GM12878 (cell line): ENCODE results near the gene SDHC. TPM values are rescaled to one million over a fixed set of nuclear protein-coding genes. Genes with fewer than 3 reads are reported as not detected.
A peak's percentile ranks its signal among the peaks of the same experiment; 100 is the strongest.

Source experiments
- ATAC-seq: fragments of 200-7000 bp; cut with Tn5 transposase; 3 replicates; pipeline ENCODE4 v1.9.1; 2020; ENCODE audit warnings: mild to moderate bottlenecking, moderate library complexity
- BruUV-seq: library from RNA; stranded (reverse); fragments of 400-500 nt; replicated peaks from 2 replicates; lab custom pipeline; 2021; lab: Mats Ljungman, UMichigan
- CTCF ChIA-PET: fragments of 300-600 bp; sonication (Branson Sonifier 250); formaldehyde crosslinking; extraction: SDS; loops from one replicate; lab custom pipeline; 2021; ENCODE audit warnings: inconsistent platforms; lab: Yijun Ruan, JAX
- POLR2A ChIA-PET: fragments of 350-600 bp; formaldehyde crosslinking; extraction: SDS; loops from one replicate; lab custom pipeline; 2021; ENCODE audit warnings: inconsistent platforms; lab: Charles Lee
- RAD21 ChIA-PET: fragments of 300-600 bp; sonication (Branson Sonifier 250); formaldehyde crosslinking; loops from one replicate; lab custom pipeline; 2023; ENCODE audit warnings: antibody characterized with exemption; ENCODE audit not compliant: unreplicated experiment; lab: Charles Lee
- SMC1A ChIA-PET: fragments of 300-600 bp; sonication (Branson Sonifier 250); formaldehyde crosslinking; loops from one replicate; lab custom pipeline; 2023; ENCODE audit not compliant: unreplicated experiment, uncharacterized antibody; lab: Charles Lee
- DNase-seq: peaks from one replicate; pipeline ENCODE4 v3.0.0-alpha.2; 2011; ENCODE audit warnings: low read depth, low spot score
- FAIRE-seq: peaks from 3 replicates; lab custom pipeline; 2011; peaks lifted over from hg19 to GRCh38; lab: Jason Lieb, UNC
- H2AFZ ChIP-seq: 2 replicates; pipeline ENCODE4 v1.6.0; 2011; ENCODE audit warnings: low read depth, low read length, control low read depth; ENCODE audit not compliant: control insufficient read depth
- H3K27ac ChIP-seq: 2 replicates; pipeline ENCODE4 v1.5.1; 2011; ENCODE audit warnings: control low read depth; ENCODE audit not compliant: control insufficient read depth, insufficient read depth
- H3K27me3 ChIP-seq, 2 experiments: replicated peaks in 1 of 2; 2 replicates each; pipeline versions ENCODE4 v1.6.0 to v1.6.1; 2011; ENCODE audit warnings: low read length in 1 of 2; ENCODE audit not compliant: control insufficient read depth in 2 of 2, insufficient read depth in 2 of 2
- H3K36me3 ChIP-seq, 2 experiments: 2 replicates each; pipeline ENCODE4 v1.5.1; 2011; ENCODE audit warnings: low read length in 1 of 2; ENCODE audit not compliant: control insufficient read depth in 2 of 2, insufficient read depth in 2 of 2
- H3K4me1 ChIP-seq: 2 replicates; pipeline ENCODE4 v1.6.1; 2011; ENCODE audit warnings: mild to moderate bottlenecking, low read length, moderate library complexity, mixed read lengths; ENCODE audit not compliant: control insufficient read depth, insufficient read depth
- H3K4me2 ChIP-seq: 2 replicates; pipeline ENCODE4 v1.6.0; 2011; ENCODE audit warnings: control low read depth; ENCODE audit not compliant: control insufficient read depth, insufficient read depth
- H3K4me3 ChIP-seq: fragments of 200-600 bp; sonication (generic); 2 replicates; pipeline ENCODE4 v1.5.1; 2016
- H3K79me2 ChIP-seq: 2 replicates; pipeline ENCODE4 v1.6.0; 2011; ENCODE audit warnings: low read length; ENCODE audit not compliant: control insufficient read depth, insufficient read depth
- H3K9ac ChIP-seq: 2 replicates; pipeline ENCODE4 v1.8.0; 2011; ENCODE audit warnings: low read length, control low read depth, mixed read lengths; ENCODE audit not compliant: control insufficient read depth, insufficient read depth
- H3K9me3 ChIP-seq: replicated peaks from 3 replicates; pipeline ENCODE4 v1.5.1; 2011; ENCODE audit warnings: mild to moderate bottlenecking, low read length; ENCODE audit not compliant: control insufficient read depth, insufficient read depth
- H4K20me1 ChIP-seq: 2 replicates; pipeline ENCODE4 v1.6.0; 2011; ENCODE audit not compliant: control insufficient read depth, insufficient read depth
- BACH1 ChIP-seq: fragments of 450-650 bp; IDR thresholded peaks from 2 replicates; pipeline ENCODE4 v1.6.1; 2017; ENCODE audit warnings: mild to moderate bottlenecking, borderline replicate concordance
- BCL11A ChIP-seq: IDR thresholded peaks from 2 replicates; pipeline ENCODE4 v1.6.1; 2011; ENCODE audit warnings: low read depth, low read length
- BRCA1 ChIP-seq: IDR thresholded peaks from 2 replicates; pipeline ENCODE4 v1.6.1; 2011; ENCODE audit warnings: low read depth, low read length, improper control_type of control experiment
- CBFB ChIP-seq: IDR thresholded peaks from 2 replicates; pipeline ENCODE4 v1.6.1; 2016; ENCODE audit warnings: antibody characterized with exemption, low read depth
- CREB1 ChIP-seq: IDR thresholded peaks from 2 replicates; pipeline ENCODE4 v1.6.1; 2012; ENCODE audit warnings: low read depth, mild to moderate bottlenecking, inconsistent platforms
- CREM ChIP-seq: IDR thresholded peaks from 2 replicates; pipeline ENCODE4 v1.6.1; 2014; ENCODE audit warnings: antibody characterized with exemption, low read depth
- EED ChIP-seq: sonication (generic); IDR thresholded peaks from 2 replicates; pipeline ENCODE4 v1.6.1; 2016; ENCODE audit warnings: antibody characterized with exemption, low read depth
- IKZF1 ChIP-seq: fragments of 450-650 bp; conservative IDR thresholded peaks from 2 replicates; pipeline ENCODE4 v1.6.1; 2017; ENCODE audit warnings: antibody characterized with exemption, mild to moderate bottlenecking
- IKZF2 ChIP-seq, 2 experiments: fragments of 450-650 bp; IDR thresholded peaks; 2 replicates each; pipeline ENCODE4 v1.6.1; 2017; ENCODE audit warnings: mild to moderate bottlenecking in 2 of 2, moderate library complexity in 2 of 2
- LARP7 ChIP-seq: fragments of 450-650 bp; IDR thresholded peaks from 2 replicates; pipeline ENCODE4 v1.6.1; 2017; ENCODE audit warnings: mild to moderate bottlenecking
- MEF2B ChIP-seq: fragments of 450-650 bp; IDR thresholded peaks from 2 replicates; pipeline ENCODE4 v1.6.1; 2018; ENCODE audit warnings: mild to moderate bottlenecking, moderate library complexity; ENCODE audit not compliant: partially characterized antibody, poor library complexity, severe bottlenecking
- MTA2 ChIP-seq: fragments of 450-650 bp; IDR thresholded peaks from 2 replicates; pipeline ENCODE4 v1.6.1; 2016; ENCODE audit warnings: low read depth, mild to moderate bottlenecking, moderate library complexity
- NR2C1 ChIP-seq: fragments of 450-650 bp; IDR thresholded peaks from 2 replicates; pipeline ENCODE4 v1.6.1; 2017; ENCODE audit warnings: antibody characterized with exemption, mild to moderate bottlenecking, moderate library complexity
- NR2F1 ChIP-seq: fragments of 450-650 bp; conservative IDR thresholded peaks from 2 replicates; pipeline ENCODE4 v1.6.1; 2017; ENCODE audit warnings: mild to moderate bottlenecking
- SPI1 ChIP-seq: IDR thresholded peaks from 2 replicates; pipeline ENCODE4 v1.6.1; 2011; ENCODE audit warnings: low read depth, mild to moderate bottlenecking, low read length, moderate library complexity, borderline replicate concordance; ENCODE audit not compliant: insufficient read depth
- TARDBP ChIP-seq: IDR thresholded peaks from 2 replicates; pipeline ENCODE4 v1.6.1; 2016; ENCODE audit warnings: borderline replicate concordance
- WGBS: methylation state at CpG from one replicate; pipeline ENCODE4 v1.1.6; 2016; ENCODE audit warnings: low lambda C conversion rate; ENCODE audit not compliant: insufficient replicate concordance, insufficient coverage; ENCODE audit errors: missing lambda C conversion rate; 5-methylcytosine and 5-hydroxymethylcytosine counted together
- in situ Hi-C: fragments of 300-500 bp; cut with MboI; formaldehyde crosslinking; loops from 9 replicates; pipeline ENCODE4 v1.14.3; 2018; ENCODE audit warnings: mixed read lengths
- intact Hi-C: fragments of 100-400 bp; cut with micrococcal nuclease; formaldehyde crosslinking; loops from one replicate; pipeline ENCODE4 v1.14.2; 2022; ENCODE audit not compliant: unreplicated experiment
- polyA plus RNA-seq, 11 experiments: library from polyadenylated mRNA; depleted of rRNA in 4 of 11; unstranded in 6 of 11; stranded (reverse) in 5 of 11; fragments of >200 nt; fragmentation: Nextera tagmentation in 4 of 11; fragmentation: Illumina TruSeq in 1 of 11; extraction: Ambion mirVana in 4 of 11; extraction: Trizol in 1 of 11; gene quantifications; 1 replicate in 1 of 11; 2 replicates in 10 of 11; pipeline versions ENCODE4 v1.2.1 to v1.2.3, GENCODE V29; 2011 to 2016; ENCODE audit warnings: inconsistent platforms in 2 of 11, missing spikeins in 2 of 11, low read depth in 1 of 11
- total RNA-seq, 4 experiments: library from RNA; depleted of rRNA in 3 of 4; stranded (reverse); fragments of >200 nt in 3 of 4; fragmentation: Illumina TruSeq in 1 of 4; extraction: Trizol in 1 of 4; gene quantifications; 2 replicates each; pipeline versions ENCODE4 v1.2.1 to v1.2.3, GENCODE V29; 2013 to 2021
- TF ChIP-seq, protein P1 (sequence below), 3 experiments: IDR thresholded peaks in 2 of 3; conservative IDR thresholded peaks in 1 of 3; 2 replicates each; pipeline ENCODE4 v1.5.1; 2011; ENCODE audit warnings: low read depth in 3 of 3, low read length in 3 of 3, mild to moderate bottlenecking in 3 of 3, control low read depth in 2 of 3, moderate library complexity in 2 of 3, inconsistent platforms in 1 of 3, mixed read lengths in 1 of 3; ENCODE audit not compliant: control insufficient read depth in 2 of 3, insufficient read depth in 1 of 3; ENCODE audit errors: extremely low read depth in 1 of 3
- TF ChIP-seq, protein P2 (sequence below): fragments of 450-650 bp; IDR thresholded peaks from 2 replicates; pipeline ENCODE4 v1.6.1; 2018; ENCODE audit warnings: borderline replicate concordance, mild to moderate bottlenecking; ENCODE audit not compliant: partially characterized antibody

The SDHC gene
- total and polyA plus RNA-seq, 10 of the 15 experiments (the other 5 are each of a cell fraction or from before 2014, with no cell fraction given): 18.4 to 340 (median 178) TPM

DNA sequence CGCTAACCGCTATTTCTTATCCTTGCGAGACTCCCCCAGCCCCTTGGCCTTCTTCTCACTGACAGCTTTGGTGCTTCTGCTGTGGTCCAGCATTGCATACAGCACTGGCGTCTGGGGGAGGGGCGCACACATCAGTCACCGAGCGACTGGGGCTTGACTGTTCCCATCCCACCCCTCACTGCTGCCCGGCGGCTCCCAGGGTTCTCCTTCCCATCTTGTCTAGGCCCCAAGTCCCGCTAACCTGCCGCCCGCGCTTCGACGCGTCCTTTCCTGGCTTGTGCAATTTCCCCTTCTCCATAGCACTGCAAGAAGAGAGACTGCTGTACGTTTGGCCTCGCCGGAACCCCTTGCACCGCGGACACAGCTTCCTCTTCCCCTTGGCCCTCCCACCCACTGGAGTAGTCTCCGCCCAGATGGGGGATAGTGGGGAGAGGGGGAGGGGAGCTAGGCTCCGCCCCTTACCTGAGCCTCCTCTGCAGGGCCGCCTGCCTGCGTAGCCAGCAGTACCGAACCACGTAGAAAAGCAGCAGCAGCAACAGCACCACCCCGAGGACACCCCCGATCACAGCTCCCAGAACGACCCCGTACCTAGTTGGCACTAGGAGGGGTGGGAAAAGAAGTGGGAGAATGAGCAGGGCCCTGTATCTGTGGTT lies 8.2 kb upstream of the SDHC start (continued):
- TF ChIP-seq IKZF2 (IDR thresholded peaks at IDR 0.05): peak; percentile 19 to 27; a peak in 1 of 4 replicates
- TF ChIP-seq, protein P1, sequence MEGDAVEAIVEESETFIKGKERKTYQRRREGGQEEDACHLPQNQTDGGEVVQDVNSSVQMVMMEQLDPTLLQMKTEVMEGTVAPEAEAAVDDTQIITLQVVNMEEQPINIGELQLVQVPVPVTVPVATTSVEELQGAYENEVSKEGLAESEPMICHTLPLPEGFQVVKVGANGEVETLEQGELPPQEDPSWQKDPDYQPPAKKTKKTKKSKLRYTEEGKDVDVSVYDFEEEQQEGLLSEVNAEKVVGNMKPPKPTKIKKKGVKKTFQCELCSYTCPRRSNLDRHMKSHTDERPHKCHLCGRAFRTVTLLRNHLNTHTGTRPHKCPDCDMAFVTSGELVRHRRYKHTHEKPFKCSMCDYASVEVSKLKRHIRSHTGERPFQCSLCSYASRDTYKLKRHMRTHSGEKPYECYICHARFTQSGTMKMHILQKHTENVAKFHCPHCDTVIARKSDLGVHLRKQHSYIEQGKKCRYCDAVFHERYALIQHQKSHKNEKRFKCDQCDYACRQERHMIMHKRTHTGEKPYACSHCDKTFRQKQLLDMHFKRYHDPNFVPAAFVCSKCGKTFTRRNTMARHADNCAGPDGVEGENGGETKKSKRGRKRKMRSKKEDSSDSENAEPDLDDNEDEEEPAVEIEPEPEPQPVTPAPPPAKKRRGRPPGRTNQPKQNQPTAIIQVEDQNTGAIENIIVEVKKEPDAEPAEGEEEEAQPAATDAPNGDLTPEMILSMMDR (IDR thresholded peaks at IDR 0.05 in 2 of 3, conservative IDR thresholded peaks at IDR 0.05 in 1 of 3; ENCODE audit: control insufficient read depth in 2 of 3, extremely low read depth in 1 of 3, insufficient read depth in 1 of 3, low read depth in 3 of 3, low read length in 3 of 3): peak; percentile 41 to 51 (median 51); a peak in 5 of 6 replicates

DNA sequence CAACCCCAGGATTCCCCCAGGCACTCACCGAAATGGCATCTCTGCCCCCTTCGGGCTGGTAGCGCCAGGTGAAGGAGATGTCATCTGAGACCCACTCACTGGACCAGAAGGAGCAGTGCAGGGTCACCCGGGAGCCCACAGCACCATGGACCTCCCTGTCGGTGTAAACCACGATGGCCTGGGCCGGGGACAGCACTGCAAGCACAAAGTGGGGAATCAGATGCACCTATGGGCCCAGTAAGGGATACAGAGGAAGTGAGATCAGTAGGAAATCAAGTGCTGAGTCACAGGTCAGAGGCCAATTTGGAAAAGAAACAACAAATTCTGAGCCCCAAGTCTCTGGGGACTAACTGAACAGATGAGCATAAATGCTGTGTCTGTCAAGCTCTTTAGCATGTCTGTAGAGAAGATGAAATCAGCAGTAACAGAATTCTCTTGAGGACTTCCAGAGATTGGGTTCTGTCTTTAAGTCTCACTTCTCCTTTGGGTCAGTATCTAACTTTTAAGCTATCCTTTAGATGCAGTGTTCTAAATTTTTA lies 6.9 kb upstream of the SDHC start:
- no peaks in the 10 kb centered on the region for H3K27me3 ChIP-seq
- H3K9ac ChIP-seq: no peak overlapping the region
- in situ Hi-C loops (no loop called here), intact Hi-C loops (loop anchor here (5.0 kb wide), 1 partner anchor 80 kb away; the partner anchor contains the start of gene TOMM40L)
- peak overlapping the region; percentile 2 for H2AFZ ChIP-seq
- RAD21 ChIA-PET: interaction anchor here (1.1 to 3.1 kb wide), 2 partner anchors 78 to 81 kb away, joined by 3 to 22 read pairs; partner anchors contain the start of gene TOMM40L
- no peaks in the 10 kb centered on the region for H3K36me3 ChIP-seq
- no peak overlapping the region for H3K27ac ChIP-seq
- H3K79me2 ChIP-seq: peaks cover 2% of the 10 kb centered on the region
- BruUV-seq: no TSS peak
- H4K20me1 ChIP-seq: no peaks in the 10 kb centered on the region
- WGBS: 48% methylated on average over 7 of the region's 7 CpGs
- SMC1A ChIA-PET: interaction anchor here (0.9 to 2.5 kb wide), 6 partner anchors 14 to 105 kb away, joined by 3 to 18 read pairs (median 4); partner anchors contain the start of genes NDUFS2 and TOMM40L
- H3K4me1 ChIP-seq: peaks cover 12% of the 10 kb centered on the region
- CTCF ChIA-PET: interaction anchor here (0.6 to 6.8 kb wide), 12 partner anchors 16 to 105 kb away, joined by 3 to 66 read pairs (median 5); partner anchors contain the start of genes CFAP126, NDUFS2 and TOMM40L
- FAIRE-seq: no peak
- no peak overlapping the region for H3K4me3 ChIP-seq
- DNase-seq: no peak
- POLR2A ChIA-PET: interaction anchor here (0.6 to 1.3 kb wide), 4 partner anchors 10 to 426 kb away, joined by 3 to 5 read pairs (median 3); no protein-coding TSS in a partner anchor
- H3K4me2 ChIP-seq: no peak overlapping the region
- ATAC-seq: peak; percentile 37
- no peaks in the 10 kb centered on the region for H3K9me3 ChIP-seq
- peak; percentile 89 for TF ChIP-seq NR2F1
- peak; percentile 45 to 63; a peak in 3 of 4 replicates for TF ChIP-seq IKZF2 (IDR thresholded peaks at IDR 0.05)
- 0 out of 2 replicates have a peak, but pooled peaks have one; percentile 46 for TF ChIP-seq BACH1
- peak; percentile 46 for TF ChIP-seq IKZF1
- TF ChIP-seq MEF2B: peak; percentile 87
- TF ChIP-seq, protein P2, sequence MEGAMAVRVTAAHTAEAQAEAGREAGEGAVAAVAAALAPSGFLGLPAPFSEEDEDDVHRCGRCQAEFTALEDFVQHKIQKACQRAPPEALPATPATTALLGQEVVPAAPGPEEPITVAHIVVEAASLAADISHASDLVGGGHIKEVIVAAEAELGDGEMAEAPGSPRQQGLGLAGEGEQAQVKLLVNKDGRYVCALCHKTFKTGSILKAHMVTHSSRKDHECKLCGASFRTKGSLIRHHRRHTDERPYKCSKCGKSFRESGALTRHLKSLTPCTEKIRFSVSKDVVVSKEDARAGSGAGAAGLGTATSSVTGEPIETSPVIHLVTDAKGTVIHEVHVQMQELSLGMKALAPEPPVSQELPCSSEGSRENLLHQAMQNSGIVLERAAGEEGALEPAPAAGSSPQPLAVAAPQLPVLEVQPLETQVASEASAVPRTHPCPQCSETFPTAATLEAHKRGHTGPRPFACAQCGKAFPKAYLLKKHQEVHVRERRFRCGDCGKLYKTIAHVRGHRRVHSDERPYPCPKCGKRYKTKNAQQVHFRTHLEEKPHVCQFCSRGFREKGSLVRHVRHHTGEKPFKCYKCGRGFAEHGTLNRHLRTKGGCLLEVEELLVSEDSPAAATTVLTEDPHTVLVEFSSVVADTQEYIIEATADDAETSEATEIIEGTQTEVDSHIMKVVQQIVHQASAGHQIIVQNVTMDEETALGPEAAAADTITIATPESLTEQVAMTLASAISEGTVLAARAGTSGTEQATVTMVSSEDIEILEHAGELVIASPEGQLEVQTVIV: no peak
- TF ChIP-seq CREB1: no peak
- no peak for TF ChIP-seq BRCA1
- TF ChIP-seq MTA2: peak; percentile 37; the same call in 1 of the 2 replicates
- no peak for TF ChIP-seq CREM
- 0 out of 2 replicates have a peak, but pooled peaks have one; percentile 26 for TF ChIP-seq EED
- TF ChIP-seq TARDBP: no peak
- TF ChIP-seq LARP7: no peak
- TF ChIP-seq BCL11A: no peak
- TF ChIP-seq CBFB: no peak
- peak; percentile 76 for TF ChIP-seq NR2C1
- TF ChIP-seq SPI1: peak; percentile 57; the same call in 1 of the 2 replicates
